Left lobe of liver (tissue), 2 donors: ENCODE measurements around the gene F2R. TPM values are rescaled to one million over a fixed set of nuclear protein-coding genes. Genes with fewer than 3 reads are reported as not detected.
"Not testable (repeated sequence)": the region's sequence is repeated elsewhere in the genome, so short reads cannot be mapped to it uniquely, and the experiment has no call there.

Experiments used
- ATAC-seq: fragments of 200-7000 bp; cut with Tn5 transposase; one replicate; pipeline ENCODE4 v1.9.1; 2020; ENCODE audit warnings: mild to moderate bottlenecking, moderate library complexity
- DNase-seq: peaks from one replicate; pipeline ENCODE4 v3.0.0-alpha.2; 2020; ENCODE audit warnings: low spot score
- total RNA-seq: library from RNA; stranded (reverse); gene quantifications from one replicate; pipeline ENCODE4 v1.2.1, GENCODE V29; 2021
- donor health status: DM: no; HTN: no; CAD: no; lungs with moderate emphysema.
- donor health status: DM: no; HTN: yes; CAD: no.

Gene F2R
- total RNA-seq, 1 donor from 2014 or later: 5.4 TPM

GRCh38 chr5:76717222-76718083, 1.5 kb downstream of the F2R start:
- ATAC-seq (no peak), DNase-seq (no peak)

- no peak for ATAC-seq
- no peak for DNase-seq
Measured at GRCh38 chr5:76718381-76718832, 2.5 kb downstream of the F2R start.

- ATAC-seq (no peak), DNase-seq (no peak)
Measured at GRCh38 chr5:76718880-76719279, 3.0 kb downstream of the F2R start.

- ATAC-seq (no peak), DNase-seq (no peak)
Measured at GRCh38 chr5:76720988-76721569, 5.2 kb downstream of the F2R start.

GRCh38 chr5:76723266-76723665, 7.3 kb downstream of the F2R start:
- DNase-seq (no peak), ATAC-seq (no peak)

- no peak for ATAC-seq
- DNase-seq: no peak
Measured at GRCh38 chr5:76723906-76724305, 8.0 kb downstream of the F2R start.

GRCh38 chr5:76724871-76725270, 8.9 kb downstream of the F2R start:
- ATAC-seq: no peak
- DNase-seq: no peak

- ATAC-seq: no peak
Measured at GRCh38 chr5:76728965-76729364, 13.0 kb downstream of the F2R start.

GRCh38 chr5:76729373-76730290, 13.7 kb downstream of the F2R start:
- DNase-seq: no peak
- ATAC-seq: no peak

More at GRCh38 chr5:76728965-76729364, 13.0 kb downstream of the F2R start:
- no peak for DNase-seq

GRCh38 chr5:76732405-76733048, 16.6 kb downstream of the F2R start:
- ATAC-seq (no peak), DNase-seq (no peak)

GRCh38 chr5:76733049-76733417, 17.1 kb downstream of the F2R start:
- ATAC-seq (no peak), DNase-seq (no peak)

GRCh38 chr5:76735762-76736545, 20.0 kb downstream of the F2R start:
- DNase-seq: no peak
- ATAC-seq: no peak

- ATAC-seq: no peak
Measured at GRCh38 chr5:76736679-76737556, 21.0 kb downstream of the F2R start.

GRCh38 chr5:76737846-76738245, 21.9 kb downstream of the F2R start:
- no peak for ATAC-seq
- no peak for DNase-seq

More at GRCh38 chr5:76736679-76737556, 21.0 kb downstream of the F2R start:
- DNase-seq: no peak

GRCh38 chr5:76741506-76741905, 25.6 kb downstream of the F2R start:
- DNase-seq, ATAC-seq: not testable (repeated sequence)

GRCh38 chr5:76742583-76742982, 26.7 kb downstream of the F2R start:
- ATAC-seq: no peak
- no peak for DNase-seq

- no peak for ATAC-seq
- DNase-seq: no peak
Measured at GRCh38 chr5:76744632-76745031, 28.7 kb downstream of the F2R start.

GRCh38 chr5:76745670-76746069, 29.7 kb downstream of the F2R start:
- DNase-seq (no peak), ATAC-seq (no peak)

GRCh38 chr5:76746677-76747076, 30.8 kb downstream of the F2R start:
- ATAC-seq (no peak), DNase-seq (no peak)
